Stomach (tissue), 4 donors: ENCODE data around the gene CDIP1.

Source experiments
- EP300 ChIP-seq: sonication (generic); formaldehyde crosslinking; IDR thresholded peaks from one replicate; pipeline ENCODE4 v1.6.1; 2017; ENCODE audit warnings: antibody characterized with exemption
- POLR2A ChIP-seq, 4 donors: fragments of 450-650 bp; IDR thresholded peaks; one replicate each; pipeline ENCODE4 v1.6.1; 2016; ENCODE audit warnings: antibody characterized with exemption in 4 of 4, control low read depth in 2 of 4, mild to moderate bottlenecking in 1 of 4, moderate library complexity in 1 of 4
- POLR2AphosphoS5 ChIP-seq, 3 donors: sonication (generic); formaldehyde crosslinking; IDR thresholded peaks; one replicate each; pipeline ENCODE4 v1.6.1; 2016; ENCODE audit warnings: antibody characterized with exemption in 3 of 3
- TF ChIP-seq, protein P1 (sequence below), 7 experiments: fragments of 450-650 bp in 4 of 7; fragments of 200-600 bp in 3 of 7; sonication (generic) in 3 of 7; IDR thresholded peaks; one replicate each; pipeline ENCODE4 v1.5.1; 2016 to 2019; ENCODE audit warnings: antibody characterized with exemption in 7 of 7, control low read depth in 2 of 7, mild to moderate bottlenecking in 1 of 7

GRCh38 chr16:4514606-4515005, 24.0 kb downstream of the CDIP1 start:
- TF ChIP-seq, protein P1, sequence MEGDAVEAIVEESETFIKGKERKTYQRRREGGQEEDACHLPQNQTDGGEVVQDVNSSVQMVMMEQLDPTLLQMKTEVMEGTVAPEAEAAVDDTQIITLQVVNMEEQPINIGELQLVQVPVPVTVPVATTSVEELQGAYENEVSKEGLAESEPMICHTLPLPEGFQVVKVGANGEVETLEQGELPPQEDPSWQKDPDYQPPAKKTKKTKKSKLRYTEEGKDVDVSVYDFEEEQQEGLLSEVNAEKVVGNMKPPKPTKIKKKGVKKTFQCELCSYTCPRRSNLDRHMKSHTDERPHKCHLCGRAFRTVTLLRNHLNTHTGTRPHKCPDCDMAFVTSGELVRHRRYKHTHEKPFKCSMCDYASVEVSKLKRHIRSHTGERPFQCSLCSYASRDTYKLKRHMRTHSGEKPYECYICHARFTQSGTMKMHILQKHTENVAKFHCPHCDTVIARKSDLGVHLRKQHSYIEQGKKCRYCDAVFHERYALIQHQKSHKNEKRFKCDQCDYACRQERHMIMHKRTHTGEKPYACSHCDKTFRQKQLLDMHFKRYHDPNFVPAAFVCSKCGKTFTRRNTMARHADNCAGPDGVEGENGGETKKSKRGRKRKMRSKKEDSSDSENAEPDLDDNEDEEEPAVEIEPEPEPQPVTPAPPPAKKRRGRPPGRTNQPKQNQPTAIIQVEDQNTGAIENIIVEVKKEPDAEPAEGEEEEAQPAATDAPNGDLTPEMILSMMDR (IDR thresholded peaks at IDR 0.05), result no peak
- TF ChIP-seq POLR2AphosphoS5 (IDR thresholded peaks at IDR 0.05), result no peak
- TF ChIP-seq POLR2A (IDR thresholded peaks at IDR 0.05), result no peak
- no peak for TF ChIP-seq EP300
